Colonic mucosa (tissue), 4 donors: ENCODE measurements around the gene PTPRM. TPM values are rescaled to one million over a fixed set of nuclear protein-coding genes. Genes with fewer than 3 reads are reported as not detected.

Source experiments
- DNase-seq: peaks from one replicate; pipeline ENCODE4 v3.0.0-alpha.2; 2020
- H3K27ac ChIP-seq: fragments of 200-600 bp; one replicate; pipeline ENCODE4 v1.8.0; 2021
- H3K27me3 ChIP-seq: fragments of 200-600 bp; one replicate; pipeline ENCODE4 v1.8.0; 2021
- H3K36me3 ChIP-seq: fragments of 200-600 bp; one replicate; pipeline ENCODE4 v1.8.0; 2021
- H3K4me1 ChIP-seq: fragments of 200-600 bp; one replicate; pipeline ENCODE4 v1.8.0; 2021; ENCODE audit warnings: mild to moderate bottlenecking
- H3K4me3 ChIP-seq: fragments of 200-600 bp; one replicate; pipeline ENCODE4 v1.8.0; 2021
- H3K9ac ChIP-seq, 2 donors: one replicate each; pipeline ENCODE4 v1.7.0; 2013; ENCODE audit warnings: control low read depth in 2 of 2, low read depth in 2 of 2, low read length in 2 of 2
- H3K9me3 ChIP-seq: fragments of 200-600 bp; one replicate; pipeline ENCODE4 v1.8.0; 2021
- CTCF ChIP-seq: fragments of 200-600 bp; IDR thresholded peaks from one replicate; pipeline ENCODE4 v1.8.0; 2022; ENCODE audit warnings: antibody characterized with exemption, mild to moderate bottlenecking
- intact Hi-C: fragments of 100-400 bp; cut with DNase I; formaldehyde crosslinking; loops from one replicate; pipeline ENCODE4 v1.14.1; 2022
- total RNA-seq, 2 donors: library from RNA; stranded (reverse); fragmentation: NEBNext Ultra II Directional in 1 of 2; extraction: Animal tissue kit (Norgen Biotek cat#: 25700) in 1 of 2; gene quantifications; one replicate each; pipeline ENCODE4 v1.2.1, GENCODE V29; 2021
- donor health status: healthy.
- donor health status: DM: no; HTN: no; CAD: no.
- donor health status: DM: no; HTN: no; CAD: no.

The PTPRM gene
- total RNA-seq, 2 donors from 2014 or later: 8.1 to 13.9 TPM

- no peak for TF ChIP-seq CTCF
- Histone ChIP-seq H3K4me1 (no peaks in the 10 kb centered on the region), H3K36me3 (no peaks in the 10 kb centered on the region), H3K27me3 (no peaks in the 10 kb centered on the region), H3K9ac (no peak overlapping the region), H3K4me3 (no peak overlapping the region), H3K27ac (no peak overlapping the region), H3K9me3 (no peaks in the 10 kb centered on the region)
- DNase-seq: no peak
- intact Hi-C loops: no loop called here
Observed at GRCh38 chr18:7605705-7606104, 38.6 kb downstream of the PTPRM start.

- TF ChIP-seq CTCF: no peak
- Histone ChIP-seq H3K9me3 (no peaks in the 10 kb centered on the region), H3K27me3 (no peaks in the 10 kb centered on the region), H3K4me3 (no peak overlapping the region), H3K9ac (no peak overlapping the region), H3K36me3 (no peaks in the 10 kb centered on the region), H3K27ac (no peak overlapping the region), H3K4me1 (no peaks in the 10 kb centered on the region)
- intact Hi-C loops: no loop called here
- DNase-seq: no peak
Observed at GRCh38 chr18:7607540-7608173, 40.5 kb downstream of the PTPRM start.

GRCh38 chr18:7608174-7608550, 41.0 kb downstream of the PTPRM start:
- Histone ChIP-seq H3K4me3 (no peak overlapping the region), H3K36me3 (no peaks in the 10 kb centered on the region), H3K9ac (no peak overlapping the region), H3K9me3 (no peaks in the 10 kb centered on the region), H3K27me3 (no peaks in the 10 kb centered on the region), H3K4me1 (no peaks in the 10 kb centered on the region), H3K27ac (no peak overlapping the region)
- no peak for TF ChIP-seq CTCF
- DNase-seq: no peak
- intact Hi-C loops: no loop called here

GRCh38 chr18:7608781-7609201, 41.7 kb downstream of the PTPRM start:
- H3K27ac ChIP-seq: no peak overlapping the region
- intact Hi-C loops: no loop called here
- no peak for DNase-seq
- H3K9ac ChIP-seq: no peak overlapping the region
- H3K4me1 ChIP-seq: no peaks in the 10 kb centered on the region
- H3K36me3 ChIP-seq: no peaks in the 10 kb centered on the region
- no peak for TF ChIP-seq CTCF
- H3K9me3 ChIP-seq: no peaks in the 10 kb centered on the region
- no peaks in the 10 kb centered on the region for H3K27me3 ChIP-seq
- no peak overlapping the region for H3K4me3 ChIP-seq

DNA sequence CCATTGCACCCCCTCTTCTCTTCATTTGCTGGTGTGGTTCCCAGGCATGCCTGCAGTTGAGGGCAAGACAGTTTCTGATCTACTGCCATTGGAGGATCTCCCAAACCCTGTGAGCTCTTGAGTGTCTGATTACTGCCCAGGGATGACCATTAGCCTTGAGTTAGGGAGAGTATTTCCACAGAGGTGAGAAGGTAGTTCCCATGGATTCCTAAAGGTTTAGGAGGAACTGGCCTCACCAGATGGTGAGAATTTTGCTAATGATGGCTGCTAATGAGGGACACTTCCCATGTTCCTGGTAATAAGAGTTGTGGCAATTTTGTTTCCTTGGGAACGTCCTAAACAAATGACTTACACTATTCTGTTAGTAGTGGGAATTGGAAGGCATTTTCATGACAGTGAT, 42.5 kb downstream of the PTPRM start:
- H3K27ac ChIP-seq: no peak overlapping the region
- TF ChIP-seq CTCF: no peak
- no peaks in the 10 kb centered on the region for H3K4me1 ChIP-seq
- H3K27me3 ChIP-seq: no peaks in the 10 kb centered on the region
- H3K4me3 ChIP-seq: no peak overlapping the region
- no peaks in the 10 kb centered on the region for H3K36me3 ChIP-seq
- H3K9ac ChIP-seq: no peak overlapping the region
- DNase-seq: no peak
- intact Hi-C loops: no loop called here
- H3K9me3 ChIP-seq: no peaks in the 10 kb centered on the region
